ENCODE measurements around the gene VPS13D.

- TF ChIP-seq SP1 (IDR thresholded peaks at IDR 0.05) (no peak), BHLHE40 (IDR thresholded peaks at IDR 0.05; ENCODE audit: borderline replicate concordance) (no peak), HDGF (IDR thresholded peaks at IDR 0.05; ENCODE audit: borderline replicate concordance) (no peak), L3MBTL2 (conservative IDR thresholded peaks at IDR 0.05) (no peak), ELF4 (IDR thresholded peaks at IDR 0.05) (no peak), FOXM1 (IDR thresholded peaks at IDR 0.05; ENCODE audit: borderline replicate concordance) (no peak), ZNF384 (IDR thresholded peaks at IDR 0.05) (no peak), ARNT (IDR thresholded peaks at IDR 0.05) (no peak)
Measured at GRCh38 chr1:12345350-12346217, 115.8 kb downstream of the VPS13D start.
